Tibial nerve (tissue), 4 donors: ENCODE measurements around the gene KLHL18.

ENCODE experiments used
- EP300 ChIP-seq, 2 donors: sonication (generic); formaldehyde crosslinking; IDR thresholded peaks; one replicate each; pipeline ENCODE4 v1.6.1; 2017; ENCODE audit warnings: antibody characterized with exemption in 2 of 2, mild to moderate bottlenecking in 1 of 2
- POLR2A ChIP-seq, 2 donors: fragments of 450-650 bp; IDR thresholded peaks; one replicate each; pipeline ENCODE4 v1.6.1; 2017; ENCODE audit warnings: antibody characterized with exemption in 2 of 2, mild to moderate bottlenecking in 2 of 2, moderate library complexity in 2 of 2
- TF ChIP-seq, protein P1 (sequence below), 5 experiments: fragments of 200-600 bp in 3 of 5; fragments of 450-650 bp in 2 of 5; sonication (generic) in 3 of 5; IDR thresholded peaks; one replicate each; pipeline ENCODE4 v1.5.1; 2016 to 2019; ENCODE audit warnings: antibody characterized with exemption in 5 of 5, mild to moderate bottlenecking in 3 of 5, moderate library complexity in 2 of 5

DNA sequence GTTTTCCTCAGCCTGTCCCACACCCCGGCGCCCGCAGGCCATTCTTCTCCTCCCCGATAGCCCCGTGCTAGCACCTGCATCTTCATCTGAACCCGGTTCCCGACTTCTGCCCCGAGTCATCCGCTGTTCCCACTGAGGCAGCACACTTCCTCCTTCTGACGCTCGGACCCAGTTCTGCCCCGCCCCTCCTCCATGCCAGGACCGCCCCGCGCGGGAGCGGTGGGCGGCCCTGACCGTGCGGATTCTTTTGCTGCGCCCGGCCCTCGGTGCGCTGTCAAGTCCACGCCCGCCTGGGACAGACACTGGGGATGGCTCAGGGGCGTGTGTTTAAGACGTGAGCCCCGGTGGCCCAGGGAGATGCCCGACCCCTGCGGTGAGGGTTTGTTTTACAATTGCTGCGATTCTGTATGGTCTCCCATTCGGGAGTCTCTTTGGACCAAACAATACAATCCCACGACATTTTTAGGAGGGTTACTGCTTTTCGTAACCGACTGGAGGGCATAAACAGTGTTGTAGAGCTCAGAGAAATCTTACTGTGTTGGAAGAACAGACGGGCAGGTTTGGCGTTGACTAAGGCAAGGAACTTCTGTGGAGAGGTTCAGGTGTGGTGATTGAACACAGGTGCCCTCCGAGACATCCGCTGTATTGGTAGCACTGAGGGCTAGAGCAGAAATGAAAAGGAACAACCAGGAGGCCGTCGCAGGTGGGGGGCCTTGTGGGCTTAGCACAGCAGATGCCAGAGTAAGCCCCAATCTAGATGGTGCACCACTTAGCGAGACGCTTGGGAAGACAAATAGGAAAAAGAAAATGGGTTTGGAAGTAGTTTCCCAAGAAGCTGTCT lies 98.8 kb downstream of the KLHL18 start:
- TF ChIP-seq EP300 (IDR thresholded peaks at IDR 0.05): no peak
- TF ChIP-seq POLR2A (IDR thresholded peaks at IDR 0.05): no peak
- TF ChIP-seq, protein P1, sequence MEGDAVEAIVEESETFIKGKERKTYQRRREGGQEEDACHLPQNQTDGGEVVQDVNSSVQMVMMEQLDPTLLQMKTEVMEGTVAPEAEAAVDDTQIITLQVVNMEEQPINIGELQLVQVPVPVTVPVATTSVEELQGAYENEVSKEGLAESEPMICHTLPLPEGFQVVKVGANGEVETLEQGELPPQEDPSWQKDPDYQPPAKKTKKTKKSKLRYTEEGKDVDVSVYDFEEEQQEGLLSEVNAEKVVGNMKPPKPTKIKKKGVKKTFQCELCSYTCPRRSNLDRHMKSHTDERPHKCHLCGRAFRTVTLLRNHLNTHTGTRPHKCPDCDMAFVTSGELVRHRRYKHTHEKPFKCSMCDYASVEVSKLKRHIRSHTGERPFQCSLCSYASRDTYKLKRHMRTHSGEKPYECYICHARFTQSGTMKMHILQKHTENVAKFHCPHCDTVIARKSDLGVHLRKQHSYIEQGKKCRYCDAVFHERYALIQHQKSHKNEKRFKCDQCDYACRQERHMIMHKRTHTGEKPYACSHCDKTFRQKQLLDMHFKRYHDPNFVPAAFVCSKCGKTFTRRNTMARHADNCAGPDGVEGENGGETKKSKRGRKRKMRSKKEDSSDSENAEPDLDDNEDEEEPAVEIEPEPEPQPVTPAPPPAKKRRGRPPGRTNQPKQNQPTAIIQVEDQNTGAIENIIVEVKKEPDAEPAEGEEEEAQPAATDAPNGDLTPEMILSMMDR (IDR thresholded peaks at IDR 0.05): no peak
